Caki2 (cell line): Measurements from ENCODE around the gene MYLK2. TPM values are rescaled to one million over a fixed set of nuclear protein-coding genes. Genes with fewer than 3 reads are reported as not detected.
A peak's percentile ranks its signal among the peaks of the same experiment; 100 is the strongest.

Source experiments
- DNase-seq: peaks from one replicate; pipeline ENCODE4 v3.0.0-alpha.2; 2015; ENCODE audit warnings: low read depth
- in situ Hi-C: cut with HindIII; loops from 2 replicates; pipeline ENCODE4 v1.10.0; 2016; ENCODE audit warnings: low sequenced_read_pairs, low pct_unique_long_range_greater_than_20kb, mixed read lengths
- total RNA-seq: library from RNA; depleted of rRNA; stranded (reverse); fragments of >200 nt; shearing (Covaris generic); gene quantifications from 2 replicates; pipeline ENCODE4 v1.2.3, GENCODE V29; 2014; ENCODE audit warnings: low replicate concordance

The MYLK2 gene
- total RNA-seq, 1 experiment from 2014 or later: not detected

GRCh38 chr20:31861385-31862156 lies 42.4 kb downstream of the MYLK2 start:
- DNase-seq: peak; percentile 74
- in situ Hi-C loops: no loop called here

- in situ Hi-C loops: no loop called here
- DNase-seq: no peak
Observed at GRCh38 chr20:31862157-31862470, 43.0 kb downstream of the MYLK2 start.

DNA sequence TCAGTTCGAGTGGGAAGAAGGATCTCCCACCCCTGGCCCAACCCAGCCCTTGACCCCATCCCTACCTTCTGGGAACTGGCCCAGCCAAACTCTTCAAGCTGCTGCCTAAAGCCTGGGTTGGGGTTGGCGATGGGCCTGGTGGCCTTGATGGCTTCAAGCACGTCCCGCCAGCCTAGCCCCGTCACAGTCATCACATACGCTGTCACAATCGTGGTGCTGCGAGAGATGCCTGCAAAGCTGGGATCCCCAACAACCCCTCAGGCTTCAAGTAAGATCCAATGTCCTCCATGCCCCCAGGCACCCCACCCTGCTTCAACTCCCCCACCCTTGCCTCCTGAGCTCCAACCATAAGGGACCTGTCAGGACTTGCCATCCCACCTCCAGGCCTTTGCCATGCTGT lies 43.4 kb downstream of the MYLK2 start:
- in situ Hi-C loops: no loop called here
- DNase-seq: no peak

DNA sequence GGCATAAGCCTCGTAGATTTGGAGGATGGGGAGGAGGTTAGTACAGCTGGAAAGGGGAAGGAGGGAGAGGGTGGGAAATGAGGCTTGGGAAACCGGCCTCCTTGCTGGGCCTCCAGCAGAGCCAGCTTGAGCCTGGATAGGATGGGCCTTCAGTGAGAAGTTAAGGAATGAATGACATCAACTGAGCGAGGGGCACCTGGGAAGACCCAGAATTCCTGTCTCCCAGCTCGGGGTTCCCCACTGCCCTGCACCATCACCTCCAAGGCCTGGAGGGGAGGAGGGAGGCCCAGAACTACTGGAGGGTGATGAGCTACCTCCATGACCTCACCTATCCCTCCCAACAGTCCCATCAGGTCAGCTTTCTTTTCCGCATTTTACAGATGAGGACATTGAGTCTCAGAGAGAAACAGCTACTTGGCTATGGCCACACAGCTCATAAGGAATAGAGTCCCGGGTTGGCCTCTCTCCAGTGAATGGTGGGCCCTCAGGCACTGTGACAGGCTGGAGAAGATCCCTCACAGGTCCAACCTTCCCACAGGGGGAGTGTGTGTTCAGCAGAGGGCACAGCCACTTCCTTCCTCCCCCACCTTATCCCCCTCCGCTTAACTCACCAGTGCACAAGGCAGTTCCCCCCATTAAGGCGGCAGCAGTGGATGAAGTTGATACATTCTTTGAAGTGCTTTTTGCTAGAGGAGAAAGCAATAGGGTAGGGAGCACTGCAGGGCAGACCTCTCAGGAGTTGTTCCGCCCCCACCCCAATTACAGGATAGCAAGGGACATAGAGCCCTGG lies 44.3 kb downstream of the MYLK2 start:
- DNase-seq: no peak
- in situ Hi-C loops: no loop called here

GRCh38 chr20:31864521-31865400 lies 45.6 kb downstream of the MYLK2 start:
- no peak for DNase-seq
- in situ Hi-C loops: no loop called here

GRCh38 chr20:31866221-31866620 lies 47.1 kb downstream of the MYLK2 start:
- no peak for DNase-seq
- in situ Hi-C loops: no loop called here

- in situ Hi-C loops: no loop called here
- DNase-seq: no peak
Observed at GRCh38 chr20:31868853-31869672, 49.9 kb downstream of the MYLK2 start.

DNA sequence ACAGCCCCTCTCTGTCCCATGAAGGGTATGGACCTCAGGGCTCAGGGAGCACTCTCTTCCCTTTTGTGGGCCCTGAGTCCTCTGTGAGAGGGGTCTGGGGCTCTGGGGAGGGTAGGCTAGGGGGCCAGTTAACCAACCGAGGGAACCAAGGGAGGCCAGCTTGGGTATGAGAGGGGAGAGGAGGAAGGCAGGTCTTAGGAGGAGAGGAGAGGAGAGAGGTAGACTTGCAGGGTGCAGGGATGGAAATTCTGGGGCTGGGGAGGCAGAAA lies 50.5 kb downstream of the MYLK2 start:
- in situ Hi-C loops: no loop called here
- DNase-seq: no peak

DNA sequence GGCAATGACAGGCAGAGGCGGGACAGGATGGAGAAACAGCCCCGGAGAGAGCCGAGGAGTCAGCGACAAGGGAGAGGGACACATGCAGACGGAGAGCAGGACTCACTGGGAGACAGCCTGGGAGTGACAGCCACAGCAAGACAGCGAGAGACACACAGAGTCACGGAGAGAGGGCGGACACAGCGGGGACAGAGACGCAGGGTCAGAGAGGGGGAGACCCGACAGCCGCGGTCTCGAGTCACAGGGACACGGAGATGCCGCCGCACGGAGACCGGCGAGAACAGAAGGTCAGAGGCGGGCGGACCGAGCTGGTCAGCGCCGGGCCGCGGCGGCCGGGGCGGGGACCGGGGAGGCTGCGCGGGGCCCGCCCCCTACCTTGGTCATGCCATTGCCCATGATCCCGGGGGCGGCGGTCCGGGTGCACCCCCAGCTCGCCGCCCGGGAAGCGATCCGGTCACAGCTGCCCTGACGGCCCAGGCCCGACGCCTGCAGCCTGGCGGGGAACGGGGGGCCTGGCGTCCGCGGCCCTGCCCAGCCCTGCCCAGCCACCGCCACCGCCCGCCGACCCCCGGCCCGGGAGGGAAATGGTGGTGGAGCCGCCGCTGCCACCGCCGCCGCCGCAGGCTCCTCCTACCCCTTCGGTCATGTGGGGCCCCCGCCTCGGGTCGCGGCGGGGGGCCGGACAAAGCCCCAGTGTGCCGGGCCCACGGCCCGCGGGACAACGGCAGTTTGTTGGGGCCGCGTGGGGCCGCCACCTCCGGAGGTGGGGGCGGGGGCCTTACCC lies 51.0 kb downstream of the MYLK2 start, which contains the start of the genes DUSP15 and TTLL9:
TSS of gene DUSP15 (minus strand) at position 586 of the 784 bp plus-strand sequence. CDS start at position 396, 190 bp downstream.
TSS of gene TTLL9 (plus strand) at position 693 of the 784 bp plus-strand sequence. CDS start 493 bp downstream, outside the sequence.
- in situ Hi-C loops: no loop called here
- peak; percentile 29 for DNase-seq

DNA sequence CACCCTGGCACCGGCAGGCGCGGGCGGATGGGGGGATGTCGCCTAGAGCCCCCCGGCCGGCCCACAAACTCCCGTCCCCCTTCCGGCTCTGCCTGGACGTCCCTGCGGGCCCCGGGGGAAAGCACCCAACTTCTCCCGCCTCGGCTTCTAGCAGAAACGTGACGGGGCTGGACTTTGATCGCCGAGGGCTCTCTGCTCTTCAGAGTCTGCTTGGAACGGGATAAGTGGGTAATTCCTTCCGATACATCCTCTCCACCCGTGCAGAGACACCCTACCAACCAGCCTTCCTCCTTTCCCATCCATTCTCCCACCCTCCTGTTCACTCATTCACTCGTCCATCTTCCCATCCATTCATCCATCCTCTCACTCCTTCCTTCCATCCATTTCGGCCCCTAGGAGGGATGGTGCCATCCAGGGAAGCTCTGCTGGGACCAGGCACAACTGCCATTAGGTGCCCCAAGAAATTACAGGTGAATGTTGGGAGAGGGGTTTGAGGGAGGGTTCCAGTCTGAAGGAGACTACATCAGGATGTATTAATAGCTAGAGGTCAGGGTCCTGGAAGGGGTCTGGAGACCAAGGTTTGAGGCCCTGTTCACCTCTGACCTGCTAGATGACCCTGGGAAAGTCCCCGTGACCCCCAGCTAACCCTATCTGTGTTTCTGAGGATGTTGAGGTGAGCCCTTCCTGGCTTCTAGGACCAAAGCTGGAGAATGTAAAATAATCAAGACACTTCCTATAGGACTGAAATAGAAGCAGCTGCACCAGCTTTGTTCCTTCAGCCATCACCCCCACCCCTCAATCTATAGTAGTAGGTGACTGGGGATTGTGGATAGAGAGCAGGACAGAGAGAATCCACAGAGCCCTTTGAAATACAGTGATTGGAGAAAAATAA lies 51.8 kb downstream of the MYLK2 start:
- no peak for DNase-seq
- in situ Hi-C loops: no loop called here

DNA sequence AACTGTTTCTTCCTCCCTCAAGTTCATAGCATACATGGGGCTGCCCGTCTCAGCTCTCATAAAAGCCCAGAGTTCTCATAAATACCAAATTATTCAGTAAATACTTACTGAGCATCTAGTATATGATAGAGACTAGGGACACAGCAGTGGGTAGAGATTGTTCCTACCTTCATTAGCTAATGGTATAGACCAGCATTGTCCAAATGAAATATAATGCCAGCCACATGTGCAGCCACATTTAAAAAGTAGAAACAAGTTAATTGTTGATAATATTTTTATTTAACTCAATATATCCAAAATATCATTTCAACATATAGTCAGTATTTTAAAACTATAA lies 52.4 kb downstream of the MYLK2 start:
- in situ Hi-C loops: no loop called here
- no peak for DNase-seq

- no peak for DNase-seq
- in situ Hi-C loops: no loop called here
Observed at GRCh38 chr20:31872406-31872805, 53.2 kb downstream of the MYLK2 start.

DNA sequence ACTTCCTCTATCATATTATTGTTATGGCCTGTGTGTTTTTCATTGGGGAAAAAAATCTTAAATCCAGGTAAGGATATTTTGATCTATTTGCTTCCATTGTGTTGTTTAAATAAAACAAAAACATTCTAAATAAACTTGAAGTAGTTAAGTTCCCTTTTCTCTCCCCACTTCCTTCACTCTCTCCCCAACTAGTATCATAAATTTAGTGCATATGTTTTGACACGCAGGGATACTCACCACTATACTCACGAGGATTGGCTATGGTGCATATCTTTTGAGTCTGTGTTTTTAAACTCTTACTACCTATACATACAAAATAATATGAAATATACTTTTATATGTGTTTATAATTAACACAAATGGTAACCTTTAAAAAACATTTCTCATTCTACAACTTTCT lies 56.5 kb downstream of the MYLK2 start:
- in situ Hi-C loops: no loop called here

DNA sequence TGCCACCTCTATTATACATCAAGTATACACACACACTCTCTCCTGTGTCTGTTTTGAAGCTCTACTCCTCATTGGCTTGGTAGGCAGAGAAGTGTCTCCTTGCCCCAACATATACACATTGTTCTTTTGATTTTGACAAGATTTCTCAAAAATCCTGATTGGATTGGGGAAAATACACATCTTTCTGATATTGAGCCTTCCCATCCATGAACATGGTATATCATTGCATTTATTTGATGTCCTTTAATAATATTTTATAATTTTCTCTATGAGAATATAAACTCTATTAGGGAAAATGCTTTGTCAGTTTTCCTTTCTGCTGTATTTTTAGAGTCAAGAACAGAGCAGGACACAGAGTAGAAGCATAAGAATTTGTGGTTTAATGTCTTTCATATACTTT lies 58.5 kb downstream of the MYLK2 start:
- in situ Hi-C loops: no loop called here
- no peak for DNase-seq

More for the DNA sequence above, 56.5 kb downstream of the MYLK2 start:
- no peak for DNase-seq

GRCh38 chr20:31879143-31879987 lies 60.2 kb downstream of the MYLK2 start:
- peak; percentile 95 for DNase-seq
- in situ Hi-C loops: no loop called here

DNA sequence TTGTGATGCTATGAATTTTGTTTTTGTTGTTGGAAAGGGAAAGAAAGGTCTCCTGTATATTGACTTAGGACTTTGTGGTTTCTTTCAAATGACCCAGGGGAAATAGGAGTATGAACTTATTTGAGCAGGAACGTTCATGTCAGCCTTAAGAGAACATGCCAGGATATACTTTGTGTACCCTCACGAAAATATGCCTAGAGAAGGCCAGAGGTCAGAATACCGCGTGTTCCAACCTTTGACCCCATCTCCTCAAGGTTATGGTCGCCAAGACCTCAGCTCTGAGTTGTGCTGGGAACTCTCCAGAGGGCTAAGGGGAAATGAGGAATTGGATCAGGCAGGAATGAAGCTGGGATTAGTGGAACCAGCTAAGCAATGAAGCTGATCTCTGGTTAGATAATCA lies 62.8 kb downstream of the MYLK2 start:
- in situ Hi-C loops: no loop called here

More for the DNA sequence above, 62.8 kb downstream of the MYLK2 start:
- DNase-seq: no peak
